ENCODE results near the gene GPR50. TPM values are rescaled to one million over a fixed set of nuclear protein-coding genes. Genes with fewer than 3 reads are reported as not detected.

Gene GPR50
- not detected for total RNA-seq

GRCh38 chrX:151176231-151176750, at the start of gene GPR50:
TSS of gene GPR50 (plus strand) at chrX:151176584. CDS start at chrX:151176722, 138 bp downstream.
- Histone ChIP-seq H3K4me3 (ENCODE audit: low read length) (no peak within 1 kb of the TSS), H3K27me3 (ENCODE audit: insufficient read depth, low read length) (peaks cover 17% of the 10 kb centered on the region), H3K4me1 (ENCODE audit: insufficient read depth, low read length) (no peaks in the 10 kb centered on the region)

GRCh38 chrX:151132531-151132930, 43.9 kb upstream of the GPR50 start:
- Histone ChIP-seq H3K27me3 (ENCODE audit: insufficient read depth, low read length) (no peaks in the 10 kb centered on the region), H3K9me3 (ENCODE audit: low read depth, low read length) (no peaks in the 10 kb centered on the region), H3K4me3 (ENCODE audit: low read length) (no peak overlapping the region), H3K4me1 (ENCODE audit: insufficient read depth, low read length) (no peaks in the 10 kb centered on the region)

More at GRCh38 chrX:151176231-151176750, at the start of gene GPR50:
- H3K9me3 ChIP-seq (ENCODE audit: low read depth, low read length) = no peaks in the 10 kb centered on the region

GRCh38 chrX:151151665-151152267, 24.6 kb upstream of the GPR50 start:
- Histone ChIP-seq H3K4me3 (ENCODE audit: low read length) (no peak overlapping the region), H3K4me1 (ENCODE audit: insufficient read depth, low read length) (no peaks in the 10 kb centered on the region), H3K27me3 (ENCODE audit: insufficient read depth, low read length) (no peaks in the 10 kb centered on the region), H3K9me3 (ENCODE audit: low read depth, low read length) (no peaks in the 10 kb centered on the region)

GRCh38 chrX:151153086-151153485, 23.3 kb upstream of the GPR50 start:
- no peaks in the 10 kb centered on the region for H3K27me3 ChIP-seq (ENCODE audit: insufficient read depth, low read length)
- H3K4me1 ChIP-seq (ENCODE audit: insufficient read depth, low read length) = no peaks in the 10 kb centered on the region

GRCh38 chrX:151153667-151154066, 22.7 kb upstream of the GPR50 start:
- no peaks in the 10 kb centered on the region for H3K27me3 ChIP-seq (ENCODE audit: insufficient read depth, low read length)
- no peak overlapping the region for H3K4me3 ChIP-seq (ENCODE audit: low read length)
- H3K4me1 ChIP-seq (ENCODE audit: insufficient read depth, low read length) = no peaks in the 10 kb centered on the region
- no peaks in the 10 kb centered on the region for H3K9me3 ChIP-seq (ENCODE audit: low read depth, low read length)

More at GRCh38 chrX:151153086-151153485, 23.3 kb upstream of the GPR50 start:
- no peaks in the 10 kb centered on the region for H3K9me3 ChIP-seq (ENCODE audit: low read depth, low read length)
- H3K4me3 ChIP-seq (ENCODE audit: low read length) = no peak overlapping the region

GRCh38 chrX:151155234-151155633, 21.1 kb upstream of the GPR50 start:
- no peaks in the 10 kb centered on the region for H3K4me1 ChIP-seq (ENCODE audit: insufficient read depth, low read length)
- no peaks in the 10 kb centered on the region for H3K9me3 ChIP-seq (ENCODE audit: low read depth, low read length)

GRCh38 chrX:151161690-151162089, 14.7 kb upstream of the GPR50 start:
- H3K9me3 ChIP-seq (ENCODE audit: low read depth, low read length) = no peaks in the 10 kb centered on the region
- H3K4me3 ChIP-seq (ENCODE audit: low read length) = no peak overlapping the region
- no peaks in the 10 kb centered on the region for H3K27me3 ChIP-seq (ENCODE audit: insufficient read depth, low read length)
- H3K4me1 ChIP-seq (ENCODE audit: insufficient read depth, low read length) = no peaks in the 10 kb centered on the region

More at GRCh38 chrX:151155234-151155633, 21.1 kb upstream of the GPR50 start:
- Histone ChIP-seq H3K27me3 (ENCODE audit: insufficient read depth, low read length) (no peaks in the 10 kb centered on the region), H3K4me3 (ENCODE audit: low read length) (no peak overlapping the region)

- H3K4me3 ChIP-seq (ENCODE audit: low read length) = no peak overlapping the region
- no peaks in the 10 kb centered on the region for H3K9me3 ChIP-seq (ENCODE audit: low read depth, low read length)
- no peaks in the 10 kb centered on the region for H3K27me3 ChIP-seq (ENCODE audit: insufficient read depth, low read length)
- no peaks in the 10 kb centered on the region for H3K4me1 ChIP-seq (ENCODE audit: insufficient read depth, low read length)
Measured at GRCh38 chrX:151167791-151168345, 8.5 kb upstream of the GPR50 start.

GRCh38 chrX:151169783-151170182, 6.6 kb upstream of the GPR50 start:
- Histone ChIP-seq H3K27me3 (ENCODE audit: insufficient read depth, low read length) (peaks cover 3% of the 10 kb centered on the region), H3K4me1 (ENCODE audit: insufficient read depth, low read length) (no peaks in the 10 kb centered on the region), H3K9me3 (ENCODE audit: low read depth, low read length) (no peaks in the 10 kb centered on the region), H3K4me3 (ENCODE audit: low read length) (no peak overlapping the region)

- H3K9me3 ChIP-seq (ENCODE audit: low read depth, low read length) = no peaks in the 10 kb centered on the region
- no peaks in the 10 kb centered on the region for H3K4me1 ChIP-seq (ENCODE audit: insufficient read depth, low read length)
- H3K4me3 ChIP-seq (ENCODE audit: low read length) = no peak overlapping the region
- H3K27me3 ChIP-seq (ENCODE audit: insufficient read depth, low read length) = peaks cover 16% of the 10 kb centered on the region
Measured at GRCh38 chrX:151174581-151175282, 1.7 kb upstream of the GPR50 start.

- Histone ChIP-seq H3K4me3 (ENCODE audit: low read length) (no peak overlapping the region), H3K4me1 (ENCODE audit: insufficient read depth, low read length) (no peaks in the 10 kb centered on the region), H3K27me3 (ENCODE audit: insufficient read depth, low read length) (peaks cover 17% of the 10 kb centered on the region), H3K9me3 (ENCODE audit: low read depth, low read length) (no peaks in the 10 kb centered on the region)
Measured at GRCh38 chrX:151175283-151176062, 911 bp upstream of the GPR50 start.

- Histone ChIP-seq H3K9me3 (ENCODE audit: low read depth, low read length) (no peaks in the 10 kb centered on the region), H3K27me3 (ENCODE audit: insufficient read depth, low read length) (peaks cover 17% of the 10 kb centered on the region), H3K4me1 (ENCODE audit: insufficient read depth, low read length) (no peaks in the 10 kb centered on the region), H3K4me3 (ENCODE audit: low read length) (no peak overlapping the region)
Measured at GRCh38 chrX:151177141-151178027, 1.0 kb downstream of the GPR50 start.

- Histone ChIP-seq H3K27me3 (ENCODE audit: insufficient read depth, low read length) (peaks cover 17% of the 10 kb centered on the region), H3K9me3 (ENCODE audit: low read depth, low read length) (no peaks in the 10 kb centered on the region), H3K4me3 (ENCODE audit: low read length) (no peak overlapping the region), H3K4me1 (ENCODE audit: insufficient read depth, low read length) (no peaks in the 10 kb centered on the region)
Measured at GRCh38 chrX:151178746-151179145, 2.4 kb downstream of the GPR50 start.

GRCh38 chrX:151180400-151180799, 4.0 kb downstream of the GPR50 start:
- peaks cover 13% of the 10 kb centered on the region for H3K27me3 ChIP-seq (ENCODE audit: insufficient read depth, low read length)
- H3K9me3 ChIP-seq (ENCODE audit: low read depth, low read length) = no peaks in the 10 kb centered on the region
- H3K4me3 ChIP-seq (ENCODE audit: low read length) = no peak overlapping the region
- H3K4me1 ChIP-seq (ENCODE audit: insufficient read depth, low read length) = no peaks in the 10 kb centered on the region

Measured in mononuclear cell (primary cell).